Measurements from ENCODE around the gene CTNNA3.
"Not testable (repeated sequence)": the region's sequence is repeated elsewhere in the genome, so short reads cannot be mapped to it uniquely, and the experiment has no call there.

The CTNNA3 gene

DNA sequence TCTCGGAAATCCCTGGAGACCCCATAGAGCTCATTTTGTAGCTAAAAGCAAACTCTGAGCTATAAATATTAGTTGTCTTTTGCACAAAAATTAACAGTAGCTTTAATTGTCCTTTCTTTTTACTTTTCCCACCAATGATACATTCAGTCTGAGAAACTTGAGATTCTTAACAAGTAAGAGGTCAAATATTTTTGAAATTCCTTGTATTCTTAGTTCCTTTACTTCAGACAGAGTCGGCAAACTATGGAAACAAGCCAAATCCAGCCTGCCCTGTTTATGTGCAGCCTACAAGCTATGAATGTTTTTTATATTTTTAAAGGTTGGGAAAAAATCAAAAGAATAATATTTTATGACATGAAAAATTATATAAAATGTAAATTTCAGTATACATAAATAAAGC, 146.6 kb downstream of the CTNNA3 start:
- TF ChIP-seq, protein P1, sequence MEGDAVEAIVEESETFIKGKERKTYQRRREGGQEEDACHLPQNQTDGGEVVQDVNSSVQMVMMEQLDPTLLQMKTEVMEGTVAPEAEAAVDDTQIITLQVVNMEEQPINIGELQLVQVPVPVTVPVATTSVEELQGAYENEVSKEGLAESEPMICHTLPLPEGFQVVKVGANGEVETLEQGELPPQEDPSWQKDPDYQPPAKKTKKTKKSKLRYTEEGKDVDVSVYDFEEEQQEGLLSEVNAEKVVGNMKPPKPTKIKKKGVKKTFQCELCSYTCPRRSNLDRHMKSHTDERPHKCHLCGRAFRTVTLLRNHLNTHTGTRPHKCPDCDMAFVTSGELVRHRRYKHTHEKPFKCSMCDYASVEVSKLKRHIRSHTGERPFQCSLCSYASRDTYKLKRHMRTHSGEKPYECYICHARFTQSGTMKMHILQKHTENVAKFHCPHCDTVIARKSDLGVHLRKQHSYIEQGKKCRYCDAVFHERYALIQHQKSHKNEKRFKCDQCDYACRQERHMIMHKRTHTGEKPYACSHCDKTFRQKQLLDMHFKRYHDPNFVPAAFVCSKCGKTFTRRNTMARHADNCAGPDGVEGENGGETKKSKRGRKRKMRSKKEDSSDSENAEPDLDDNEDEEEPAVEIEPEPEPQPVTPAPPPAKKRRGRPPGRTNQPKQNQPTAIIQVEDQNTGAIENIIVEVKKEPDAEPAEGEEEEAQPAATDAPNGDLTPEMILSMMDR (IDR thresholded peaks at IDR 0.05; ENCODE audit: poor library complexity, severe bottlenecking): no peak
- H3K4me3 ChIP-seq (ENCODE audit: severe bottlenecking): no peak overlapping the region

GRCh38 chr10:67541411-67541810, 154.6 kb downstream of the CTNNA3 start:
- Histone ChIP-seq H3K27me3 (ENCODE audit: insufficient read depth, poor library complexity, severe bottlenecking) (peaks cover 30% of the 10 kb centered on the region), H3K36me3 (ENCODE audit: low read depth) (no peaks in the 10 kb centered on the region), H3K4me1 (ENCODE audit: insufficient read depth, poor library complexity, severe bottlenecking) (no peaks in the 10 kb centered on the region), H3K4me3 (ENCODE audit: severe bottlenecking) (no peak overlapping the region), H3K27ac (ENCODE audit: poor library complexity, severe bottlenecking) (no peak overlapping the region), H3K9me3 (ENCODE audit: severe bottlenecking) (no peaks in the 10 kb centered on the region)
- ATAC-seq (ENCODE audit: low read depth): no peak
- TF ChIP-seq, protein P1 (IDR thresholded peaks at IDR 0.05; ENCODE audit: poor library complexity, severe bottlenecking): no peak
- DNase-seq (ENCODE audit: low spot score): no peak

More for the DNA sequence above, 146.6 kb downstream of the CTNNA3 start:
- Histone ChIP-seq H3K27ac (ENCODE audit: poor library complexity, severe bottlenecking) (no peak overlapping the region), H3K9me3 (ENCODE audit: severe bottlenecking) (no peaks in the 10 kb centered on the region), H3K36me3 (ENCODE audit: low read depth) (no peaks in the 10 kb centered on the region), H3K4me1 (ENCODE audit: insufficient read depth, poor library complexity, severe bottlenecking) (no peaks in the 10 kb centered on the region), H3K27me3 (ENCODE audit: insufficient read depth, poor library complexity, severe bottlenecking) (peaks cover 39% of the 10 kb centered on the region)
- no peak for DNase-seq (ENCODE audit: low spot score)
- ATAC-seq (ENCODE audit: low read depth): no peak

GRCh38 chr10:67539312-67539711, 156.7 kb downstream of the CTNNA3 start:
- H3K4me1 ChIP-seq (ENCODE audit: insufficient read depth, poor library complexity, severe bottlenecking): no peaks in the 10 kb centered on the region
- TF ChIP-seq, protein P1 (IDR thresholded peaks at IDR 0.05; ENCODE audit: poor library complexity, severe bottlenecking): no peak
- H3K27ac ChIP-seq (ENCODE audit: poor library complexity, severe bottlenecking): no peak overlapping the region
- DNase-seq (ENCODE audit: low spot score): no peak
- H3K27me3 ChIP-seq (ENCODE audit: insufficient read depth, poor library complexity, severe bottlenecking): peaks cover 19% of the 10 kb centered on the region
- H3K9me3 ChIP-seq (ENCODE audit: severe bottlenecking): no peaks in the 10 kb centered on the region
- no peak overlapping the region for H3K4me3 ChIP-seq (ENCODE audit: severe bottlenecking)
- no peak for ATAC-seq (ENCODE audit: low read depth)
- H3K36me3 ChIP-seq (ENCODE audit: low read depth): no peaks in the 10 kb centered on the region

- ATAC-seq (ENCODE audit: low read depth): no peak
- Histone ChIP-seq H3K9me3 (ENCODE audit: severe bottlenecking) (no peaks in the 10 kb centered on the region), H3K36me3 (ENCODE audit: low read depth) (no peaks in the 10 kb centered on the region), H3K27ac (ENCODE audit: poor library complexity, severe bottlenecking) (no peak overlapping the region), H3K4me3 (ENCODE audit: severe bottlenecking) (no peak overlapping the region), H3K4me1 (ENCODE audit: insufficient read depth, poor library complexity, severe bottlenecking) (no peaks in the 10 kb centered on the region), H3K27me3 (ENCODE audit: insufficient read depth, poor library complexity, severe bottlenecking) (peaks cover 12% of the 10 kb centered on the region)
- DNase-seq (ENCODE audit: low spot score): no peak
- TF ChIP-seq, protein P1 (IDR thresholded peaks at IDR 0.05; ENCODE audit: poor library complexity, severe bottlenecking): no peak
These were observed 158.1 kb downstream of the CTNNA3 start for GRCh38 chr10:67537906-67538305.

- TF ChIP-seq, protein P1 (IDR thresholded peaks at IDR 0.05; ENCODE audit: poor library complexity, severe bottlenecking): no peak
- H3K27ac ChIP-seq (ENCODE audit: poor library complexity, severe bottlenecking): no peak overlapping the region
- DNase-seq (ENCODE audit: low spot score) (no peak), ATAC-seq (ENCODE audit: low read depth) (no peak)
- no peaks in the 10 kb centered on the region for H3K36me3 ChIP-seq (ENCODE audit: low read depth)
- H3K4me3 ChIP-seq (ENCODE audit: severe bottlenecking): no peak overlapping the region
- H3K4me1 ChIP-seq (ENCODE audit: insufficient read depth, poor library complexity, severe bottlenecking): no peaks in the 10 kb centered on the region
- H3K9me3 ChIP-seq (ENCODE audit: severe bottlenecking): no peaks in the 10 kb centered on the region
- H3K27me3 ChIP-seq (ENCODE audit: insufficient read depth, poor library complexity, severe bottlenecking): peaks cover 12% of the 10 kb centered on the region
These were observed 162.6 kb downstream of the CTNNA3 start for GRCh38 chr10:67533376-67533775.

DNA sequence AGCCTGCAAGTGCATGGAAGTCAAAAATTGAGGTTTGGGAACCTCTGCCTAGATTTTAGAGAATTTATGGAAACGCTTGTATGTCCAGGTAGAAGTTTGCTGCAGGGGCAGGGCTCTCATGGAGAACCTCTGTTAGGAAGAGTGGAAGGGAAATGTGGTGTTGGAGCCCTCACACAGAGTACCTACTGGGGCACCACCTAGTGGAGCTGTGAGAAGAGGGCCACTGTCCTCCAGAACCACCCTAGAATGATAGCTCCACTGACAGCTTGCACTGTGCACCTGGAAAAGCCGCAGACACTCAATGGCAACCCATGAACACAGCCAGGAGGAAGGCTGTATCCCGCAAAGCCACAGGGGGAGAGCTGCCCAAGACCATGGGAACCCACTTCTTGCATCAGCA, 165.0 kb downstream of the CTNNA3 start:
- H3K27me3 ChIP-seq (ENCODE audit: insufficient read depth, poor library complexity, severe bottlenecking); H3K36me3 ChIP-seq (ENCODE audit: low read depth); H3K4me1 ChIP-seq (ENCODE audit: insufficient read depth, poor library complexity, severe bottlenecking); H3K27ac ChIP-seq (ENCODE audit: poor library complexity, severe bottlenecking); ATAC-seq (ENCODE audit: low read depth); DNase-seq (ENCODE audit: low spot score); H3K4me3 ChIP-seq (ENCODE audit: severe bottlenecking); H3K9me3 ChIP-seq (ENCODE audit: severe bottlenecking): not testable (repeated sequence)
